Coronary artery (tissue), 2 donors: Measurements from ENCODE around the gene ACP2.

Experiments used
- DNase-seq: peaks from one replicate; pipeline ENCODE4 v3.0.0-alpha.2; 2017; ENCODE audit warnings: low spot score
- H3K27ac ChIP-seq, 2 donors: fragments of 200-600 bp; sonication (generic); one replicate each; pipeline ENCODE4 v1.5.1; 2016 to 2019
- H3K4me3 ChIP-seq: fragments of 200-600 bp; sonication (generic); 2 replicates; pipeline ENCODE4 v1.5.1; 2016; ENCODE audit warnings: mild to moderate bottlenecking, moderate library complexity
- TF ChIP-seq, protein P1 (sequence below): fragments of 200-600 bp; sonication (generic); IDR thresholded peaks from one replicate; pipeline ENCODE4 v1.5.1; 2019; ENCODE audit warnings: antibody characterized with exemption

Gene ACP2

DNA sequence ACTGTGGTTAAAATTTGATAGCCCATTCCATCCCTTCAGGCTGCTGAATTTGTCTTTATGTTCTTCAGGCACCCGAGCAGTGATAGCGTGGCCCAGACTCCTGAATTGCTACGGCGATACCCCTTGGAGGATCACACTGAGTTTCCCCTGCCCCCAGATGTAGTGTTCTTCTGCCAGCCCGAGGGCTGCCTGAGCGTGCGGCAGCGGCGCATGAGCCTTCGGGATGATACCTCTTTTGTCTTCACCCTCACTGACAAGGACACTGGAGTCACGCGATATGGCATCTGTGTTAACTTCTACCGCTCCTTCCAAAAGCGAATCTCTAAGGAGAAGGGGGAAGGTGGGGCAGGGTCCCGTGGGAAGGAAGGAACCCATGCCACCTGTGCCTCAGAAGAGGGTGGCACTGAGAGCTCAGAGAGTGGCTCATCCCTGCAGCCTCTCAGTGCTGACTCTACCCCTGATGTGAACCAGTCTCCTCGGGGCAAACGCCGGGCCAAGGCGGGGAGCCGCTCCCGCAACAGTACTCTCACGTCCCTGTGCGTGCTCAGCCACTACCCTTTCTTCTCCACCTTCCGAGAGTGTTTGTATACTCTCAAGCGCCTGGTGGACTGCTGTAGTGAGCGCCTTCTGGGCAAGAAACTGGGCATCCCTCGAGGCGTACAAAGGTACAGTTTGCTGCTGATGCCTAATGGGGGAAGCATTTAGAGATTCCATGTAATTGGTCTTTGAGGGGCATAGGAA lies 26.1 kb upstream of the ACP2 start:
- H3K4me3 ChIP-seq = no peak overlapping the region
- TF ChIP-seq, protein P1, sequence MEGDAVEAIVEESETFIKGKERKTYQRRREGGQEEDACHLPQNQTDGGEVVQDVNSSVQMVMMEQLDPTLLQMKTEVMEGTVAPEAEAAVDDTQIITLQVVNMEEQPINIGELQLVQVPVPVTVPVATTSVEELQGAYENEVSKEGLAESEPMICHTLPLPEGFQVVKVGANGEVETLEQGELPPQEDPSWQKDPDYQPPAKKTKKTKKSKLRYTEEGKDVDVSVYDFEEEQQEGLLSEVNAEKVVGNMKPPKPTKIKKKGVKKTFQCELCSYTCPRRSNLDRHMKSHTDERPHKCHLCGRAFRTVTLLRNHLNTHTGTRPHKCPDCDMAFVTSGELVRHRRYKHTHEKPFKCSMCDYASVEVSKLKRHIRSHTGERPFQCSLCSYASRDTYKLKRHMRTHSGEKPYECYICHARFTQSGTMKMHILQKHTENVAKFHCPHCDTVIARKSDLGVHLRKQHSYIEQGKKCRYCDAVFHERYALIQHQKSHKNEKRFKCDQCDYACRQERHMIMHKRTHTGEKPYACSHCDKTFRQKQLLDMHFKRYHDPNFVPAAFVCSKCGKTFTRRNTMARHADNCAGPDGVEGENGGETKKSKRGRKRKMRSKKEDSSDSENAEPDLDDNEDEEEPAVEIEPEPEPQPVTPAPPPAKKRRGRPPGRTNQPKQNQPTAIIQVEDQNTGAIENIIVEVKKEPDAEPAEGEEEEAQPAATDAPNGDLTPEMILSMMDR = no peak
- no peak overlapping the region for H3K27ac ChIP-seq
- DNase-seq = no peak

DNA sequence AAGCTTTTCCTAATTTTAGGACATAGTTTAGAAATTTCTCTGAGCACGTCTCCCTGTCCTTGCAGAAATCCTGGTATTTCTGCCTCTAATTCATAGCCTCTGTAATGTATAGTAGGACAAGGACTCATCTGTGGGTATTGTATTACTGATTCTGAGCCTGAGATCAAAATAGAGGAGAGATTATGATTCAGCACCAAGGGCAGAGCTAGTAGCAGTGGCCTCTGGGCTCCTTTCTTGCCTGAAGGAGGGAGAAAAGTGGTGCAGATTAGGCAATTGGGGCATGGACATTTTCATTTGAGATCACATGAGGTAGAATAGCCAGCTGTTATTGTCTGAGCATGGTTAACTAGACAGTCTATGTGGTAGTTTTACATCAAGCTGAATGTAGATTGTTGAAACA lies 24.1 kb upstream of the ACP2 start:
- no peak overlapping the region for H3K4me3 ChIP-seq
- no peak for DNase-seq
- H3K27ac ChIP-seq = no peak overlapping the region
- TF ChIP-seq, protein P1 = no peak

DNA sequence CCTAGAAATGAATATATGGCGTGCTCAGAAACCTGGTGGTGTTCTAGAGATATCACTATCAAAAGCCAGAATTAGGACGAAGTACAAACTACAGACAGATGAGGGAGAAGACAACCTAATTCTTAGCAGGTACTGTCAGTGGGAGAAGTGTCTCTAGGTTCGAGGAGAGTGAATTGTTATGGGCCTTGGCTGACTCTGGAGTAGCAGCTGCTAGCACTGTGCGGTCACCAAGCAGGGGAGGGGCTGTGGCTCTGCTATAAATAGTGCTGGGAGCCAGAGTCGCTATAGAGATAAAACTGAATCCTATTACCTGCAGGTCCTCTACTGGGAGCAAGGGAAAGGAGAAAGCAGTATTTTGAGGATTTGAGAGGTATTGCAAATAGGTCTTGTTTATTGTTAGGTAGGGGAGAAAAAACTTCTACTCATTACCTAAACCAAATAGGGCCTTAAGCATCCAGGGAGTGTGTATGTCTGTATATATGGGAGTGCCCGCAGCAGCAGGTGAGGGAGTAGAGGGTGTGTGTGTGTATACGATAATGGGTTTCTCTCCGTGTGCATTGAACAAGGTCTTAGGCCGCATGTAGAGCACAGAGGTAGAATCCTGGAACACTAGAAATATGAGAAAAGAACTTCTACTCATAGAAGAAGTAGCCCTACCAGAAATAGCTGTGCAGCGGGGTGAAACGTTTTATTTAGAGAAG lies 23.5 kb upstream of the ACP2 start:
- TF ChIP-seq, protein P1 = no peak
- Histone ChIP-seq H3K4me3 (no peak overlapping the region), H3K27ac (peak overlapping the region in 1 of 2 donors; percentile 86)
- no peak for DNase-seq

DNA sequence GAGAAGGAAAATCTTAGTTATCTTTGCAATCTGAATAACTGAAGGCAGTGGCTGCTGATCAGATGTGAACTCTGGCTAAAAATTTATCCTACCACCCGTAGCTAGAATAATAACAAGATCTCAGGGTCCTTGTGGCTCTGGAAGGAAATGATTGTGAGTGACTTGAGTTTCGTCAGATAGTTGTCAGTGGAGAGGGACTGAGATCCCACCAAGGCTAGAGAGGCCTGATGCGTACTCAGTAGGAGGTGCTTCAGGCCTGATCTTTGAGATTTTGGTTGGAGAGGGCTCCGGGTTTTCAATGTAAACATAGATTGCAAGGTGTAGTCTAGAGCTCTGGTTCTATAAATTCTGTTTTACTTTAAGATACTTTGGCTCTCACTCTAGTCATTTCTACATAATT lies 22.7 kb upstream of the ACP2 start:
- no peak for DNase-seq
- H3K4me3 ChIP-seq = peak overlapping the region; percentile 91
- TF ChIP-seq, protein P1 = no peak
- peak overlapping the region; percentile 86 to 98 for H3K27ac ChIP-seq

DNA sequence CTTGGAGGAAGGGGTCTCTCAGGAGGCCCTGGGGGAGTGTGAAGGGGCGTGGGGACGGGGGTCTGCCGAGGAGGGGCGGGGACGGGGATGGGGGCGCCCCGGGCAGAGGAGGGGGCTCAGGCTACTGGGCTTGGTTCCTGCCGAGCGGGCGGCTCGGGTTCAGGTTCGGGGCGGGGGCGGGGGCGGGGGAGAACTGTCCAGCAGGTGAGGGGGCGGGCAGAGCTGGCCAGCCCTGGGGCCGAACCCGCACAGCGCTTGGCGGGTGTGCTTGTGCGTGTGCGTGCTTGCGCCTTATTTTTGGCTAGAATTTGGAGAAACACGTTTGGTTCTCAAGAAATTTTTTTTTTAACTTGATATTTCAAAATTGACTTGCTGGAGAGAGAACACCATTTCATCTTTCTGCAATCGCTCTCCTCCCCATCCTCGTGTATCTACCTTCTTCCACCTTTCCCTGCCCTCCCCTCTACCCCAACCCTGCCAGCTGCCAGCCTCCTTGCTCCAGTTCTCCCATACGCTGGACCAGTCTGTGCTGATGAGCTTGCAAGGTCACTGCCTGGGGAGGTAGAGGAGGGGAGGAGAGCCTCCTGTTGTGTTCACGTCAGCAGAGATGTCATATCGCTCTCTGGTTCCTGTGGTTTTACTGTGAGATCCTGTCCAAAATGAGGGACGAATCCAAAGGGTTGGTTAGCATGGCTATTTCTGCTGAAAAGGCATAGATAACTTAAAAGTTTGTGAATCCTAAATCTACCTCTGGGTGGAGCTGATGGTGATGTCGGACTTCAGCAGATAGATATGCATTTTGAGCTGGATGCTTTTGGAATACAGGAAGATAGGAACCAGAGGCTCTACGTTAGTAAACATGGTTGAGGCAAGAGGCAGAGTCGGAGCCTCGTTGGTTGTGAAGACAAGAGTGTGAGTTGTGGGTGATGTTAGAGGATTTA lies 22.0 kb upstream of the ACP2 start:
- TF ChIP-seq, protein P1 = no peak
- no peak for DNase-seq
- peak overlapping the region; percentile 86 to 98 for H3K27ac ChIP-seq
- peak overlapping the region; percentile 91 for H3K4me3 ChIP-seq

DNA sequence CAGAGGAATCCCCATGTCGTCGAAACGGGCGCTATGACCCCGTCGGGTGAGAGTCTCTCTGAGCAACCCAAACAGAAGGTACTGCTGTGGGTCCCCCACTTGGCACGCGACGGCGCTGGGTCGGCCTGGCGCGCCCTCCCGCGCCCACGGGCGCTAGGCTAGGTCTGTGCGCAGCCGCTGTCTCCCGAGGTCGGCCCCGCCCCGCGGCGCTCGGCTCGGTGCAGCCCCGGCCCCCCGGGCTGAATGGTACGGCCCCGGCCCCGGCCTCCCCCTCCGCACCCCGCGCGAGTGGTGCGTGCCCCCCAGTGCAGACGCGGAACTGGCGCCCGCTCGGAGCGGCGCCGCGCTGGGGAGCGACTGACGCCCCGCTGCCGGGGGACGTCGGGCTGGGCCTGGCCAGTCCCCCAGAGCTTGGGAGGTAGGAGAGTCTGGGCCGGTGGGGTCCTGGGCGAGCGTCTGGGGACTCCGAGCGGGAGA lies 21.3 kb upstream of the ACP2 start, which contains the start of gene MADD:
Gene MADD (plus strand): TSS at position 305 of the 477 bp plus-strand sequence.
- TF ChIP-seq, protein P1 = no peak
- H3K27ac ChIP-seq = peak within 1 kb of the TSS; percentile 86 to 98
- peak within 1 kb of the TSS; percentile 91 for H3K4me3 ChIP-seq
- peak; percentile 87 for DNase-seq
